ENCODE results near the gene ST3GAL4.

Gene ST3GAL4

GRCh38 chr11:126437731-126438130, 82.2 kb downstream of the ST3GAL4 start:
- FAIRE-seq = no peak
- no peak for DNase-seq (ENCODE audit: insufficient read length, low spot score)

- no peak for FAIRE-seq
Observed at GRCh38 chr11:126438272-126438671, 82.8 kb downstream of the ST3GAL4 start.

GRCh38 chr11:126438691-126439090, 83.2 kb downstream of the ST3GAL4 start:
- FAIRE-seq = no peak
- no peak for DNase-seq (ENCODE audit: insufficient read length, low spot score)

More at GRCh38 chr11:126438272-126438671, 82.8 kb downstream of the ST3GAL4 start:
- DNase-seq (ENCODE audit: insufficient read length, low spot score) = no peak

- DNase-seq (ENCODE audit: insufficient read length, low spot score) (no peak), FAIRE-seq (no peak)
Observed at GRCh38 chr11:126440276-126440675, 84.8 kb downstream of the ST3GAL4 start.

GRCh38 chr11:126440792-126441514, 85.5 kb downstream of the ST3GAL4 start:
- DNase-seq (ENCODE audit: insufficient read length, low spot score) (peak; percentile 87), FAIRE-seq (peak; percentile 13)

GRCh38 chr11:126443120-126443519, 87.6 kb downstream of the ST3GAL4 start:
- DNase-seq (ENCODE audit: insufficient read length, low spot score) (no peak), FAIRE-seq (no peak)

GRCh38 chr11:126444072-126444471, 88.6 kb downstream of the ST3GAL4 start:
- no peak for DNase-seq (ENCODE audit: insufficient read length, low spot score)
- no peak for FAIRE-seq

- DNase-seq (ENCODE audit: insufficient read length, low spot score) = no peak
- FAIRE-seq = no peak
Observed at GRCh38 chr11:126446581-126446980, 91.1 kb downstream of the ST3GAL4 start.

- FAIRE-seq (no peak), DNase-seq (ENCODE audit: insufficient read length, low spot score) (no peak)
Observed at GRCh38 chr11:126450198-126450597, 94.7 kb downstream of the ST3GAL4 start.

GRCh38 chr11:126450806-126451205, 95.3 kb downstream of the ST3GAL4 start:
- DNase-seq (ENCODE audit: insufficient read length, low spot score) (no peak), FAIRE-seq (no peak)

GRCh38 chr11:126451211-126451802, 95.8 kb downstream of the ST3GAL4 start:
- DNase-seq (ENCODE audit: insufficient read length, low spot score) (no peak), FAIRE-seq (no peak)

- FAIRE-seq (no peak), DNase-seq (ENCODE audit: insufficient read length, low spot score) (no peak)
Observed at GRCh38 chr11:126452241-126453101, 97.0 kb downstream of the ST3GAL4 start.

- DNase-seq (ENCODE audit: insufficient read length, low spot score) (no peak), FAIRE-seq (no peak)
Observed at GRCh38 chr11:126456089-126456488, 100.6 kb downstream of the ST3GAL4 start.

GRCh38 chr11:126456783-126457542, 101.5 kb downstream of the ST3GAL4 start:
- DNase-seq (ENCODE audit: insufficient read length, low spot score) = no peak
- peak; percentile 90 for FAIRE-seq

- DNase-seq (ENCODE audit: insufficient read length, low spot score) (no peak), FAIRE-seq (no peak)
Observed at GRCh38 chr11:126457817-126458216, 102.3 kb downstream of the ST3GAL4 start.

- FAIRE-seq = no peak
- no peak for DNase-seq (ENCODE audit: insufficient read length, low spot score)
Observed at GRCh38 chr11:126459691-126460281, 104.3 kb downstream of the ST3GAL4 start.

GRCh38 chr11:126460417-126461095, 105.1 kb downstream of the ST3GAL4 start:
- no peak for FAIRE-seq
- DNase-seq (ENCODE audit: insufficient read length, low spot score) = no peak

- DNase-seq (ENCODE audit: insufficient read length, low spot score) (no peak), FAIRE-seq (no peak)
Observed at GRCh38 chr11:126461096-126461440, 105.6 kb downstream of the ST3GAL4 start.

GRCh38 chr11:126461996-126462395, 106.5 kb downstream of the ST3GAL4 start:
- no peak for DNase-seq (ENCODE audit: insufficient read length, low spot score)
- no peak for FAIRE-seq

GRCh38 chr11:126462422-126462821, 106.9 kb downstream of the ST3GAL4 start:
- DNase-seq (ENCODE audit: insufficient read length, low spot score) = no peak
- no peak for FAIRE-seq

Data from HTR-8/SVneo (cell line).